ENCODE data around the gene KLHL42. TPM values are rescaled to one million over a fixed set of nuclear protein-coding genes. Genes with fewer than 3 reads are reported as not detected.

KLHL42 gene
- total RNA-seq, 1 donor from 2014 or later, result 77.3 TPM

- peak; percentile 34 for DNase-seq (ENCODE audit: low spot score)
Observed at GRCh38 chr12:27780612-27781408, 777 bp downstream of the KLHL42 start.

- DNase-seq (ENCODE audit: low spot score), result peak; percentile 9
Observed at GRCh38 chr12:27781680-27782079, 1.6 kb downstream of the KLHL42 start.

- DNase-seq (ENCODE audit: low spot score), result no peak
Observed at GRCh38 chr12:27782481-27782880, 2.4 kb downstream of the KLHL42 start.

- DNase-seq (ENCODE audit: low spot score), result no peak
Observed at GRCh38 chr12:27785882-27786570, 6.0 kb downstream of the KLHL42 start.

GRCh38 chr12:27787559-27787958 is 7.5 kb downstream of the KLHL42 start:
- no peak for DNase-seq (ENCODE audit: low spot score)

GRCh38 chr12:27790179-27790578 is 10.1 kb downstream of the KLHL42 start:
- DNase-seq (ENCODE audit: low spot score), result no peak

- DNase-seq (ENCODE audit: low spot score), result no peak
Observed at GRCh38 chr12:27794818-27795584, 15.0 kb downstream of the KLHL42 start.

- no peak for DNase-seq (ENCODE audit: low spot score)
Observed at GRCh38 chr12:27796128-27796527, 16.1 kb downstream of the KLHL42 start.

- DNase-seq (ENCODE audit: low spot score), result no peak
Observed at GRCh38 chr12:27797301-27798025, 17.4 kb downstream of the KLHL42 start.

GRCh38 chr12:27800819-27801218 is 20.8 kb downstream of the KLHL42 start:
- DNase-seq (ENCODE audit: low spot score), result no peak

GRCh38 chr12:27801630-27802029 is 21.6 kb downstream of the KLHL42 start:
- DNase-seq (ENCODE audit: low spot score), result no peak

- DNase-seq (ENCODE audit: low spot score), result no peak
Observed at GRCh38 chr12:27802511-27802910, 22.5 kb downstream of the KLHL42 start.

- no peak for DNase-seq (ENCODE audit: low spot score)
Observed at GRCh38 chr12:27802936-27803335, 22.9 kb downstream of the KLHL42 start.

GRCh38 chr12:27805238-27805637 is 25.2 kb downstream of the KLHL42 start:
- DNase-seq (ENCODE audit: low spot score), result no peak

- no peak for DNase-seq (ENCODE audit: low spot score)
Observed at GRCh38 chr12:27806259-27806658, 26.2 kb downstream of the KLHL42 start.

GRCh38 chr12:27807063-27807703 is 27.1 kb downstream of the KLHL42 start:
- no peak for DNase-seq (ENCODE audit: low spot score)

- no peak for DNase-seq (ENCODE audit: low spot score)
Observed at GRCh38 chr12:27808841-27809240, 28.8 kb downstream of the KLHL42 start.

GRCh38 chr12:27810756-27811155 is 30.7 kb downstream of the KLHL42 start:
- DNase-seq (ENCODE audit: low spot score), result no peak

GRCh38 chr12:27812502-27812901 is 32.5 kb downstream of the KLHL42 start:
- DNase-seq (ENCODE audit: low spot score), result no peak

GRCh38 chr12:27814411-27814810 is 34.4 kb downstream of the KLHL42 start:
- no peak for DNase-seq (ENCODE audit: low spot score)

All from umbilical cord (tissue), 2 donors.